ENCODE results near the gene MRPS22. TPM values are rescaled to one million over a fixed set of nuclear protein-coding genes. Genes with fewer than 3 reads are reported as not detected.

Gene MRPS22
- polyA plus RNA-seq, 3 donors: 19.2 to 43.2 (median 39.0) TPM

- H3K4me1 Mint-ChIP-seq: peaks cover 2% of the 10 kb centered on the region
- Histone ChIP-seq H3K4me2 (replicated peaks; ENCODE audit: extremely low read depth, low read length, poor library complexity, severe bottlenecking) (no peak overlapping the region), H3K27me3 (ENCODE audit: control insufficient read depth in 2 of 2, insufficient read depth in 2 of 2, low read length in 2 of 2) (no peaks in the 10 kb centered on the region), H2AFZ (ENCODE audit: insufficient read depth, low read depth, low read length, poor library complexity, severe bottlenecking) (no peak overlapping the region), H3K27ac (ENCODE audit: low read depth in 1 of 2, low read length in 2 of 2) (no peak overlapping the region), H3K4me3 (replicated peaks in 1 of 3; ENCODE audit: low read depth in 2 of 3, low read length in 3 of 3) (no peak overlapping the region), H3K36me3 (replicated peaks in 1 of 2; ENCODE audit: control insufficient read depth in 1 of 2, insufficient read depth in 2 of 2, low read length in 2 of 2) (peaks cover 49 to 54% of the 10 kb centered on the region in 2 donors), H3K9me3 (replicated peaks in 1 of 2; ENCODE audit: control insufficient read depth in 1 of 2, insufficient read depth in 1 of 2, low read length in 2 of 2) (no peaks in the 10 kb centered on the region), H3K4me1 (ENCODE audit: control insufficient read depth in 1 of 2, insufficient read depth in 2 of 2, low read length in 2 of 2) (peaks cover 12 to 15% of the 10 kb centered on the region in 2 donors), H3K9ac (ENCODE audit: insufficient read depth, low read length, poor library complexity, severe bottlenecking) (no peak overlapping the region), H3K79me2 (ENCODE audit: insufficient read depth, low read length) (peaks cover 39% of the 10 kb centered on the region), H4K20me1 (ENCODE audit: insufficient read depth, low read length) (peaks cover 17% of the 10 kb centered on the region)
- DNase-seq: no peak
- WGBS (ENCODE audit: insufficient coverage): no CpG with 5 or more reads among the region's 2 CpGs
- H3K27ac Mint-ChIP-seq: no peak overlapping the region
- TF ChIP-seq CTCF (IDR thresholded peaks at IDR 0.05): no peak
- intact Hi-C loops (cut with micrococcal nuclease): loop anchor here in 1 of 2 donors (5.0 kb wide), 1 partner anchor 41 kb away; the partner anchor contains the start of gene COPB2
- no peak overlapping the region for H3K4me3 Mint-ChIP-seq
- no peaks in the 10 kb centered on the region for H3K27me3 Mint-ChIP-seq (ENCODE audit: low read depth in 3 of 3)
- H3K36me3 Mint-ChIP-seq: peaks cover 41 to 47% of the 10 kb centered on the region in 2 donors
- H3K9me3 Mint-ChIP-seq: peaks cover 0 to 5% (median under 1%) of the 10 kb centered on the region in 7 donors
Observed at GRCh38 chr3:139346771-139347170, 3.0 kb downstream of the MRPS22 start.

GRCh38 chr3:139353920-139354556, 10.2 kb downstream of the MRPS22 start:
- Histone ChIP-seq H3K79me2 (ENCODE audit: insufficient read depth, low read length) (no peaks in the 10 kb centered on the region), H3K36me3 (replicated peaks in 1 of 2; ENCODE audit: control insufficient read depth in 1 of 2, insufficient read depth in 2 of 2, low read length in 2 of 2) (peaks cover 95 to 100% of the 10 kb centered on the region in 2 donors), H3K4me2 (replicated peaks; ENCODE audit: extremely low read depth, low read length, poor library complexity, severe bottlenecking) (no peak overlapping the region), H3K27ac (ENCODE audit: low read depth in 1 of 2, low read length in 2 of 2) (no peak overlapping the region), H3K4me3 (replicated peaks in 1 of 3; ENCODE audit: low read depth in 2 of 3, low read length in 3 of 3) (no peak overlapping the region), H3K27me3 (ENCODE audit: control insufficient read depth in 2 of 2, insufficient read depth in 2 of 2, low read length in 2 of 2) (no peaks in the 10 kb centered on the region), H2AFZ (ENCODE audit: insufficient read depth, low read depth, low read length, poor library complexity, severe bottlenecking) (no peak overlapping the region), H4K20me1 (ENCODE audit: insufficient read depth, low read length) (peaks cover 20% of the 10 kb centered on the region), H3K9me3 (replicated peaks in 1 of 2; ENCODE audit: control insufficient read depth in 1 of 2, insufficient read depth in 1 of 2, low read length in 2 of 2) (no peaks in the 10 kb centered on the region), H3K9ac (ENCODE audit: insufficient read depth, low read length, poor library complexity, severe bottlenecking) (no peak overlapping the region), H3K4me1 (ENCODE audit: control insufficient read depth in 1 of 2, insufficient read depth in 2 of 2, low read length in 2 of 2) (no peaks in the 10 kb centered on the region)
- no peaks in the 10 kb centered on the region for H3K4me1 Mint-ChIP-seq
- H3K27me3 Mint-ChIP-seq (ENCODE audit: low read depth in 3 of 3): no peaks in the 10 kb centered on the region
- no CpG with 5 or more reads among the region's 3 CpGs for WGBS (ENCODE audit: insufficient coverage)
- H3K27ac Mint-ChIP-seq: no peak overlapping the region
- H3K4me3 Mint-ChIP-seq: no peak overlapping the region
- H3K9me3 Mint-ChIP-seq: no peaks in the 10 kb centered on the region
- intact Hi-C loops (cut with micrococcal nuclease): no loop called here
- no peak for DNase-seq
- H3K36me3 Mint-ChIP-seq: peaks cover 83 to 90% of the 10 kb centered on the region in 2 donors
- peak; percentile 32 for TF ChIP-seq CTCF (IDR thresholded peaks at IDR 0.05)

Data from CD14-positive monocyte (primary cell).